Stimulated activated CD4-positive, alpha-beta T cell treated with anti-CD3 and anti-CD28 coated beads, Interleukin-12 subunit alpha, Interleukin-12 subunit beta, amount 100 ng/mL, for 24 hours (primary cell): ENCODE results near the gene ENC1.
"Not testable (repeated sequence)": the region's sequence is repeated elsewhere in the genome, so short reads cannot be mapped to it uniquely, and the experiment has no call there.

Experiments
- DNase-seq, 2 experiments: peaks; one replicate each; pipeline ENCODE4 v3.0.0-alpha.2; 2020; ENCODE audit warnings: low read depth in 2 of 2

Gene ENC1

GRCh38 chr5:74640450-74640953, at the start of gene ENC1:
TSS of gene ENC1 (minus strand) at chr5:74640728. CDS start at chr5:74636485, 4,243 bp downstream.
- DNase-seq: peak; percentile 57 to 66

GRCh38 chr5:74686962-74687751, 46.6 kb upstream of the ENC1 start:
- DNase-seq: no peak

GRCh38 chr5:74685979-74686631, 45.6 kb upstream of the ENC1 start:
- no peak for DNase-seq

GRCh38 chr5:74684900-74685851, 44.6 kb upstream of the ENC1 start, which contains the start of gene HEXB:
TSS of gene HEXB (plus strand) at chr5:74685233. CDS start at chr5:74685261, 28 bp downstream.
- DNase-seq: peak; percentile 72 to 86

- no peak for DNase-seq
Observed at GRCh38 chr5:74679966-74680365, 39.4 kb upstream of the ENC1 start.

GRCh38 chr5:74679300-74679699, 38.8 kb upstream of the ENC1 start:
- not testable (repeated sequence) for DNase-seq

- not testable (repeated sequence) for DNase-seq
Observed at GRCh38 chr5:74678123-74678522, 37.6 kb upstream of the ENC1 start.

- not testable (repeated sequence) for DNase-seq
Observed at GRCh38 chr5:74676466-74676865, 35.9 kb upstream of the ENC1 start.

GRCh38 chr5:74673011-74673790, 32.7 kb upstream of the ENC1 start:
- no peak for DNase-seq

- no peak for DNase-seq
Observed at GRCh38 chr5:74672215-74672877, 31.8 kb upstream of the ENC1 start.

GRCh38 chr5:74670396-74671038, 30.0 kb upstream of the ENC1 start:
- no peak for DNase-seq

- no peak for DNase-seq
Observed at GRCh38 chr5:74669821-74670220, 29.3 kb upstream of the ENC1 start.

GRCh38 chr5:74667396-74667795, 26.9 kb upstream of the ENC1 start:
- DNase-seq: no peak

- no peak for DNase-seq
Observed at GRCh38 chr5:74665816-74666215, 25.3 kb upstream of the ENC1 start.

- DNase-seq: no peak
Observed at GRCh38 chr5:74665273-74665672, 24.7 kb upstream of the ENC1 start.

- no peak for DNase-seq
Observed at GRCh38 chr5:74664551-74664950, 24.0 kb upstream of the ENC1 start.

- no peak for DNase-seq
Observed at GRCh38 chr5:74660873-74661272, 20.3 kb upstream of the ENC1 start.

GRCh38 chr5:74660140-74660539, 19.6 kb upstream of the ENC1 start:
- no peak for DNase-seq

GRCh38 chr5:74659172-74659571, 18.6 kb upstream of the ENC1 start:
- no peak for DNase-seq

- DNase-seq: no peak
Observed at GRCh38 chr5:74657165-74657564, 16.6 kb upstream of the ENC1 start.
